SKM-1 treated with dmso at 0.1 percent for 144 hours (cell line): ENCODE data around the gene OR5AS1.
"Not testable (repeated sequence)": the region's sequence is repeated elsewhere in the genome, so short reads cannot be mapped to it uniquely, and the experiment has no call there.

ENCODE experiments used
- DNase-seq: peaks from one replicate; lab custom pipeline; 2025; ENCODE audit not compliant: unreplicated experiment; lab: John Stamatoyannopoulos, UW

Gene OR5AS1

DNA sequence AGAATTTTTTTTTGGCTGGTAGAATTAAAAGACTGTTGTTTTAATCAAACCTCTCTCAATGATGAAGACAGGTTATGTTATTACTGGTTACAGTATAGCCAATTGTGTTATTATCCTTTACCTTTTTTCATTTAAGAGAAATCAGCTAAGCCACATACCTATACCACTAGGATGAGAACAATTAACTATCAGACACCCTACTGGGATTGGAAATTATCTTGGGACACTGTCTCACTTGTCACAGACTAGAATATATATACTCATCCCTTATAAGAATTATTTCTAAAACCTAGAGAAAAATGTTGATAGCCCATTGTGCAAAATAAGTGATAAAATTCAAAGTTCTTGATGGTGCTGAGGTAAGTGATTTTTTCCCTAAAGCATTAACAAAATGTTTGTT lies at the start of gene OR5AS1:
Gene OR5AS1, plus strand, starts transcription at position 301 of the 400 bp plus-strand sequence. CDS start 2,765 bp downstream, outside the sequence.
- no peak for DNase-seq

DNA sequence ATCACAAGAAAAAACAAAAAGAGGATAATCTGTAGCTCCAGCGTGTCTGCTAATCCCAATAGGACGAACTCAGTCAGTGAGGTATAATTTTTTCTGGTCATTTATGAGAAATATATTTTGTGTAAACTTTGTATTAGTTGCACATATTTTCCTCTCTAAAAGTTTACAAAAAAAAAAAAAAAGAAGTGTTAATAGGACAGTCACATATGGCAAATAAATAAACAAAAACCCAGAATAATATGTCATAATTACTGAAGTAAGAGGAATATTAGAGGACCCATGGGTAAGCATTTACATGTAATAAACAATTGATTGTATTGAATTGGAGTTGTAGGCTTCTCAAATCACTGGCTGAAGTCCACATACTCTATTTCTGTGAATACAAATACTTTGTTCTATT lies 32.9 kb upstream of the OR5AS1 start, which contains the start of gene OR5F1:
Gene OR5F1, minus strand, starts transcription at position 101 of the 400 bp plus-strand sequence. Its CDS starts 0 bp downstream, at position 101.
- no peak for DNase-seq

DNA sequence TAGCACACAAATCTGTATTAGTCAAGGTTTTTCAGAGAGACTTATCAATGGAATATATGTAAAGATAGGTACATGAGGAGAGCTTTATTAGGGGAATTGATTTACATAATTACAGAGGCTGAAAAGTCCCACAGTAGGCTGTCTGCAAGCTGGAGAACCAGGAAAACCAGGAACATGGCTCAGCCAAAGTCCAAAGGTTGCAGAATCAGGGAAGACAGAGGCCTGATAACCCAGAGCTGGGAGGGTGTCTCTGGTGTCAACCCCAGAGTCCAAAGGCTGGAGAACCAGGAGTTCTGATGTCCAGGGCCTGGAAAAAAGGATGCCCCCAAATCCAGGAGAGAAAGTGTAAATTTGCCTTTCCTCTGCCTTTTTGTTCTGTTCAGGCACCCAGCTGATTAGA lies 16.7 kb upstream of the OR5AS1 start:
- DNase-seq: no peak

DNA sequence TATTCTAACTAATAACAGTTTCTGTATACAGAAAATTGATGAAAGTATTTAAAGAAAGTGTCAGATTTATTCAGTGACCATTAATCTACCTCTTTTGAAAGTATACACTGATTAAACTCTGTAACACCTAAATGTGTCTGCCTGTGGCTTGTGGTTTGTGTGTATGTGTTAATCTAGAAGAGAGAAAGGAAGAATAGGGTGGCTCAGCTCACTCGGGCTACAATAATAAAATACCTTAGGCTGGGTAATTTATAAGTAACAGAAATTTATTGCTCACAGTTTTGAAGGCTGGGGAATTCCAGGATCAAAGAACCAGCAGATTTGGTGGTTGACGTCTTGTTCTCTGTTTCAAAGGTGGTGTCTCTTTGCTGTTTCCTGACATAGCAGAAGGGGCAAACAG lies 13.6 kb upstream of the OR5AS1 start:
- no peak for DNase-seq

DNA sequence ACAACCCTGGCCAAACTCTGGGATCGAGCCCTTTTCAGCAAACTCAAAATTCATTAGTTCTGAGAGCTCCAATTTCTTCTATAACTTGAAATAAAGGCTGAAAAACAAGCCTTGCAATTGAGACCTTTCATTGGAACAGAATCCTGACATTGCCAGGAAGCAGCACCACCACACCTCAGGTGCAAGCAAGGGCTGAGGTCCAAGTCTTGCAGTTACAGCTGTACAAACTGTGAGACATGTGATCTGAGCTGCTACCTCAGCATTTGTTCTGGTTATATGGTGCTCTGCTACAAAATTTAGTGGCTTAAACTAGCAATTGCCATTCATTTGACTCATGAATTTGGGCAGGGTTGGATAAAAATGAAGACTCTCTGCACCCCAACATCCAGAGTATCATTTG lies 18.1 kb downstream of the OR5AS1 start:
- DNase-seq: no peak

DNA sequence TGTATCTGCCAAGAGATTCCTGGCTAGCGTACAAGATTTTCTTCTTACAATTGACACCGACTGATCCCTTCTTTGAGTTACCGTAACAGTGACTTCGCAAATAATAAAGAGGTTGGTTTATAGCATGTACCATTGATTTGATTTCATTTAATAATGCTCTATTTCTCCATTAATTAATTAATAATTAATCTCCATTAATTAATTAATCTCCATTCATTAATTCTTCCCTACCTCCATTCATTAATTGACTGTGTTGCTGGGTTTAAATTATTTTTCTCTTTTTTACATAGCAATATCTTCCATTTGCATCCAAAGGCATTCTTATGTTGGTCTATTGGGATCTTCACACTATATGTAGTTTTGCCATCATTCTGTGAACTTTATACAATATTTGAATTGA lies 21.0 kb downstream of the OR5AS1 start:
- no peak for DNase-seq

DNA sequence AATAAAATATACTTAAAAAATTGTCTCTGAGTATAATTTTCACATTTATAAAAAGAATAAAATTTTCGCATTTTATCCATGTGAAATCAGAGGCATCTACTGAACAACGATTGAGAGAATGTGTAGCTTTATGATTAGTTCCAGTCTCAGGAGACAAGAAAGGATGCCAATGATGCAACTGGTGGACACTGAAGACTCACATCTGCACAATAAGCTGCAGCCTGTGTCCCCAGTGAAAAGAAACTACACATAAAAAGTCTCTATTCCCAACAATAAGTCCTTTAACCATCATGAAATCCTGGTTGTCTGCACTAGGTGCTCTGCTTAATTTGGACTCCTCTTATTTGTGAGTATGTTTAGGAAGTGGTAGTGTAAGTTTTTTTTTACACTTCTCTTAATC lies 22.0 kb downstream of the OR5AS1 start:
- no peak for DNase-seq

DNA sequence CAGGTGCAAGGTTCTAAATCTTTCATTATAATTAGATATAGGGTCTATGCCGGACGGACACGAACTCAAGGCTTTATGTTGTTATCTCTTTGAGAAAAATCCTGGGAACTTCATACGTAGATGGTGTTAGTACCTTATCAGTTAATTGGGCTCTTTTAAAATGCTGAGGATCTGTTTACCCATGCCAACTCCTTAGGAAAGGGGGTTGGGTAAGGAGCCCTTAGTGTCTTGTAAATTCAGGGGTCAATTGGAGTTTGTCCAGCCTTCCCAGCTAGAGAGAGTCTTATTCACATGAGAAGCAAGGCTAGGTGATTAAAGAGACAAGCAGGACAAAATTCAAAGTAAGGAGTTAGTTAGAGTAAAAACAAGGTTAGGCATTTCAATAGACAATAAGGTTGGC lies 28.9 kb downstream of the OR5AS1 start:
- DNase-seq: not testable (repeated sequence)

DNA sequence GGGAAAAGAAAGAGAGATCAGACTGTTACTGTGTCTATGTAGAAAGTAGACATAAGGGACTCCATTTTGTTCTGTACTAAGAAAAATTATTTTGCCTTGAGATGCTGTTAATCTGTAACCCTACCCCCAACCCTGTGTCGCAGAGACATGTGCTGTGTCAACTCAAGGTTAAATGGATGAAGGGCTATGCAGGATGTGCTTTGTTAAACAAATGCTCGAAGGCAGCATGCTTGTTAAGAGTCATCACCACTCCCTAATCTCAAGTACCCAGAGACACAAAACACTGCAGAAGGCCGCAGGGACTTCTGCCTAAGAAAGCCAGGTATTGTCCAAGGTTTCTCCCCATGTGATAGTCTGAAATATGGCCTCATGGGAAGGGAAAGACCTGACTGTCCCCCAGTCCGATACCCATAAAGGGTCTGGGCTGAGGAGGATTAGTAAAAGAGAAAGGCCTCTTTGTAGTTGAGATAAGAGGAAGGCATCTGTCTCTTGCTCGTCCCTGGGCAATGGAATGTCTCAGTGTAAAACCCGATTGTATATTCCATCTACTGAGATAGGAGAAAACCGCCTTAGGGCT lies 30.3 kb downstream of the OR5AS1 start:
- DNase-seq: not testable (repeated sequence)

DNA sequence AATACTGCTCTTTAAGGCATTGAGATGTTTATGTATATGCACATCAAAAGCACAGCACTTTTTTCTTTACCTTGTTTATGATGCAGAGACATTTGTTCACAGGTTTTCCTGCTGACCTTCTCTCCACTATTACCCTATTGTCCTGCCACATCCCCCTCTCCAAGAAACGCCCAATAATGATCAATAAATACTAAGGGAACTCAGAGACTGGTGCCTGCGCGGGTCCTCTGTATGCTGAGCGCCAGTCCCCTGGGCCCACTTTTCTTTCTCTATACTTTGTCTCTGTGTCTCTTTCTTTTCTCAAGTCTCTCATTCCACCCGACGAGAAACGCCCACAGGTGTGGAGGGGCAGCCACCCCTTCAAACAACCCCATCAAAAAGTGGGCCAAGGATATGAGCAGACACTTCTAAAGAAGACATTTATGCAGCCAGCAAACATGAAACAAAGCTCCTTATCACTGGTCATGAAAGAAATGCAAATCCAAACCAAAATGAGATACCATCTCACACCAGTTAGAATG lies 30.9 kb downstream of the OR5AS1 start:
- DNase-seq: not testable (repeated sequence)

DNA sequence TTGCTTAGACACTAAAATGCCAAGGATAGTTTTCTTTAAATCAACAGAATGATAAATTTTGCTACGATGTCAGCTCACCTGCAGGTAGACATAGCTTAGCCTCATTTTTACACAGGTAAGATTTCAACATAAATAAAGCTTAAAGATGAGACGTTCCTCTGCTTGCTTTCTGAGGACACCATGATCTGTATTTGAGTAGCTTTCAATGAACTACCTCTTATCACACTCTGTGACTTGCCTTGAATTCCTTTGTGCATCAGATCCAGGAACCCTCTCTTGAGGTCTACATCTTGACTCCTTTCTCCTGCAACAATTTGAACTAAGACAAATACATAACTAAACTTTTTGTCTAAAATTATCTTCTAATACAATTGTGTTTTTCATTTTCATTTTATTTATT lies 39.5 kb downstream of the OR5AS1 start:
- DNase-seq: no peak
